Sigmoid colon (tissue), 7 donors: ENCODE data around the gene MAD1L1. TPM values are rescaled to one million over a fixed set of nuclear protein-coding genes. Genes with fewer than 3 reads are reported as not detected.
A peak's percentile ranks its signal among the peaks of the same experiment; 100 is the strongest.

Source experiments
- DNase-seq: peaks from one replicate; pipeline ENCODE4 v3.0.0-alpha.2; 2019
- H3K27ac ChIP-seq, 4 donors: fragments of 200-600 bp; sonication (generic); one replicate each; pipeline ENCODE4 v1.5.1; 2016 to 2019; ENCODE audit warnings: mild to moderate bottlenecking in 1 of 4
- H3K27me3 ChIP-seq, 3 donors: fragments of 200-600 bp; sonication (generic); one replicate each; pipeline ENCODE4 v1.5.1; 2019; ENCODE audit warnings: mild to moderate bottlenecking in 1 of 3
- H3K36me3 ChIP-seq, 4 donors: fragments of 200-600 bp; sonication (generic); one replicate each; pipeline ENCODE4 v1.5.1; 2016 to 2019
- H3K4me1 ChIP-seq, 4 donors: fragments of 200-600 bp; sonication (generic); one replicate each; pipeline ENCODE4 v1.5.1; 2017 to 2019
- H3K4me3 ChIP-seq, 4 donors: fragments of 200-600 bp; sonication (generic); one replicate each; pipeline ENCODE4 v1.5.1; 2017 to 2019; ENCODE audit warnings: mild to moderate bottlenecking in 2 of 4, moderate library complexity in 1 of 4
- H3K9me3 ChIP-seq, 4 donors: fragments of 200-600 bp in 3 of 4; sonication (generic) in 3 of 4; one replicate each; pipeline versions ENCODE4 v1.5.1 to v1.6.1; 2013 to 2019
- EP300 ChIP-seq, 4 donors: sonication (generic); formaldehyde crosslinking; IDR thresholded peaks; one replicate each; pipeline ENCODE4 v1.6.1; 2017; ENCODE audit warnings: antibody characterized with exemption in 4 of 4
- POLR2A ChIP-seq, 2 donors: fragments of 450-650 bp; IDR thresholded peaks; one replicate each; pipeline ENCODE4 v1.6.1; 2016; ENCODE audit warnings: antibody characterized with exemption in 2 of 2, mild to moderate bottlenecking in 2 of 2, moderate library complexity in 2 of 2
- POLR2AphosphoS5 ChIP-seq, 4 donors: sonication (generic); formaldehyde crosslinking; IDR thresholded peaks; one replicate each; pipeline ENCODE4 v1.6.1; 2017; ENCODE audit warnings: antibody characterized with exemption in 4 of 4
- WGBS, 2 donors: extraction: QIAGEN DNeasy Blood & Tissue Kit; methylation state at CpG; one replicate each; pipeline ENCODE4 v1.1.7; 2013; 5-methylcytosine and 5-hydroxymethylcytosine counted together
- intact Hi-C: fragments of 100-400 bp; cut with DNase I; formaldehyde crosslinking; loops from one replicate; pipeline ENCODE4 v1.15.1; 2023
- polyA plus RNA-seq, 3 donors: library from polyadenylated mRNA; stranded (reverse); fragments of 200-250 nt; gene quantifications; one replicate each; pipeline ENCODE4 v1.2.3, GENCODE V29; 2013
- total RNA-seq, 4 donors: library from RNA; depleted of rRNA; stranded (reverse); fragments of >200 nt; gene quantifications; one replicate each; pipeline ENCODE4 v1.1.0, GENCODE V29; 2016
- TF ChIP-seq, protein P1 (sequence below), 4 experiments: fragments of 450-650 bp in 3 of 4; fragments of 200-600 bp in 1 of 4; IDR thresholded peaks; one replicate each; pipeline ENCODE4 v1.5.1; 2016 to 2019; ENCODE audit warnings: antibody characterized with exemption in 4 of 4, mild to moderate bottlenecking in 3 of 4, moderate library complexity in 2 of 4
- donor health status: healthy with polysubstance abuse.
- donor health status: Bipolar disorder and iron deficiency.
- donor health status: healthy.

MAD1L1 gene
- total and polyA plus RNA-seq, 7 donors: 10.2 to 38.4 (median 20.6) TPM

DNA sequence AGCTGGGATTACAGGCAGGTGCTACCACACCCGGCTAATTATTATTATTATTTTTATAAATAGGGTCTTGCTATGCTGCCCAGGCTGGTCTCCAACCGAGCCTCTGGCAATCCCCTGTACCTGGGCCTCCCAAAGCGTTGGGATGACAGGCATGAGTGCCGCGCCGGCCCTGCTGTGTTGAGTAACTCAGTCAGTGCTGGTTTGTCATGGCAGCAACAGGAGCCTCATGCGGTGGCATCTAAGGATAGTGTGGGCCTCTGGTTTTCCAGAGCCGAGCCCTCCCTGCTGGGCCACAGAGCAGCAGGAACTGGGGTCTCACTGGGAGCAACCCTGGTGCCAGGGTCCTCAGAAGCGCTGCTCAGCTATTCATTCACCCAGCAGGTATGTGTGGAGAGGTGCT lies 318.0 kb downstream of the MAD1L1 start:
- no peak for DNase-seq
- H3K36me3 ChIP-seq: no peaks in the 10 kb centered on the region
- H3K27ac ChIP-seq: no peak overlapping the region
- intact Hi-C loops: no loop called here
- WGBS, 2 donors: 86 to 95% methylated on average over 9 of the region's 9 CpGs
- TF ChIP-seq EP300 (IDR thresholded peaks at IDR 0.05) (no peak), POLR2A (IDR thresholded peaks at IDR 0.05) (no peak), POLR2AphosphoS5 (IDR thresholded peaks at IDR 0.05) (no peak)
- TF ChIP-seq, protein P1, sequence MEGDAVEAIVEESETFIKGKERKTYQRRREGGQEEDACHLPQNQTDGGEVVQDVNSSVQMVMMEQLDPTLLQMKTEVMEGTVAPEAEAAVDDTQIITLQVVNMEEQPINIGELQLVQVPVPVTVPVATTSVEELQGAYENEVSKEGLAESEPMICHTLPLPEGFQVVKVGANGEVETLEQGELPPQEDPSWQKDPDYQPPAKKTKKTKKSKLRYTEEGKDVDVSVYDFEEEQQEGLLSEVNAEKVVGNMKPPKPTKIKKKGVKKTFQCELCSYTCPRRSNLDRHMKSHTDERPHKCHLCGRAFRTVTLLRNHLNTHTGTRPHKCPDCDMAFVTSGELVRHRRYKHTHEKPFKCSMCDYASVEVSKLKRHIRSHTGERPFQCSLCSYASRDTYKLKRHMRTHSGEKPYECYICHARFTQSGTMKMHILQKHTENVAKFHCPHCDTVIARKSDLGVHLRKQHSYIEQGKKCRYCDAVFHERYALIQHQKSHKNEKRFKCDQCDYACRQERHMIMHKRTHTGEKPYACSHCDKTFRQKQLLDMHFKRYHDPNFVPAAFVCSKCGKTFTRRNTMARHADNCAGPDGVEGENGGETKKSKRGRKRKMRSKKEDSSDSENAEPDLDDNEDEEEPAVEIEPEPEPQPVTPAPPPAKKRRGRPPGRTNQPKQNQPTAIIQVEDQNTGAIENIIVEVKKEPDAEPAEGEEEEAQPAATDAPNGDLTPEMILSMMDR (IDR thresholded peaks at IDR 0.05): no peak
- no peak overlapping the region for H3K4me3 ChIP-seq
- peaks cover 0 to 15% (median 13%) of the 10 kb centered on the region in 4 donors for H3K4me1 ChIP-seq
- H3K27me3 ChIP-seq: no peaks in the 10 kb centered on the region
- H3K9me3 ChIP-seq: no peaks in the 10 kb centered on the region

- H3K4me1 ChIP-seq: peaks cover 0 to 15% (median 13%) of the 10 kb centered on the region in 4 donors
- H3K27me3 ChIP-seq: no peaks in the 10 kb centered on the region
- intact Hi-C loops: no loop called here
- H3K4me3 ChIP-seq: no peak overlapping the region
- H3K36me3 ChIP-seq: no peaks in the 10 kb centered on the region
- WGBS, 2 donors: 80 to 84% methylated on average over 21 of the region's 21 CpGs
- H3K9me3 ChIP-seq: no peaks in the 10 kb centered on the region
- no peak overlapping the region for H3K27ac ChIP-seq
- DNase-seq: peak; percentile 85
- TF ChIP-seq, protein P1 (IDR thresholded peaks at IDR 0.05): no peak
- no peak for TF ChIP-seq POLR2AphosphoS5 (IDR thresholded peaks at IDR 0.05)
- TF ChIP-seq POLR2A (IDR thresholded peaks at IDR 0.05): no peak
- no peak for TF ChIP-seq EP300 (IDR thresholded peaks at IDR 0.05)
Observed at GRCh38 chr7:1914321-1914720, 318.4 kb downstream of the MAD1L1 start.

GRCh38 chr7:1913466-1914282 lies 319.1 kb downstream of the MAD1L1 start:
- TF ChIP-seq EP300 (IDR thresholded peaks at IDR 0.05) (no peak), POLR2A (IDR thresholded peaks at IDR 0.05) (no peak), POLR2AphosphoS5 (IDR thresholded peaks at IDR 0.05) (no peak)
- TF ChIP-seq, protein P1 (IDR thresholded peaks at IDR 0.05): no peak
- DNase-seq: no peak
- peak overlapping the region in 1 of 4 donors; percentile 18 for H3K27ac ChIP-seq
- H3K9me3 ChIP-seq: no peaks in the 10 kb centered on the region
- intact Hi-C loops: no loop called here
- H3K4me1 ChIP-seq: peaks cover 0 to 15% (median 13%) of the 10 kb centered on the region in 4 donors
- no peak overlapping the region for H3K4me3 ChIP-seq
- no peaks in the 10 kb centered on the region for H3K36me3 ChIP-seq
- H3K27me3 ChIP-seq: no peaks in the 10 kb centered on the region
- 88 to 91% methylated on average over 25 of the region's 25 CpGs for WGBS, 2 donors

GRCh38 chr7:1912593-1913465 lies 319.9 kb downstream of the MAD1L1 start:
- TF ChIP-seq, protein P1 (IDR thresholded peaks at IDR 0.05): no peak
- no peak for TF ChIP-seq POLR2AphosphoS5 (IDR thresholded peaks at IDR 0.05)
- no peak for TF ChIP-seq POLR2A (IDR thresholded peaks at IDR 0.05)
- TF ChIP-seq EP300 (IDR thresholded peaks at IDR 0.05): no peak
- intact Hi-C loops: no loop called here
- no peaks in the 10 kb centered on the region for H3K9me3 ChIP-seq
- H3K4me1 ChIP-seq: peaks cover 0 to 15% (median 13%) of the 10 kb centered on the region in 4 donors
- 80 to 86% methylated on average over 41 of the region's 41 CpGs for WGBS, 2 donors
- no peaks in the 10 kb centered on the region for H3K27me3 ChIP-seq
- peak overlapping the region in 1 of 4 donors; percentile 18 for H3K27ac ChIP-seq
- no peak for DNase-seq
- H3K36me3 ChIP-seq: no peaks in the 10 kb centered on the region
- peak overlapping the region in 1 of 4 donors; percentile 12 for H3K4me3 ChIP-seq
